GM12892 (cell line): Measurements from ENCODE around the gene P4HB.

Experiments used
- POLR2A ChIP-seq: IDR thresholded peaks from 2 replicates; pipeline ENCODE4 v1.6.1; 2011; ENCODE audit warnings: low read depth, low read length, control low read depth
- POLR2AphosphoS5 ChIP-seq: IDR thresholded peaks from 2 replicates; pipeline ENCODE4 v1.6.1; 2011; ENCODE audit warnings: low read depth, low read length, control low read depth

GRCh38 chr17:81898885-81899284, 38.5 kb upstream of the P4HB start:
- TF ChIP-seq POLR2A (no peak), POLR2AphosphoS5 (no peak)
